Measurements from ENCODE around the gene TPM4.

Gene TPM4

DNA sequence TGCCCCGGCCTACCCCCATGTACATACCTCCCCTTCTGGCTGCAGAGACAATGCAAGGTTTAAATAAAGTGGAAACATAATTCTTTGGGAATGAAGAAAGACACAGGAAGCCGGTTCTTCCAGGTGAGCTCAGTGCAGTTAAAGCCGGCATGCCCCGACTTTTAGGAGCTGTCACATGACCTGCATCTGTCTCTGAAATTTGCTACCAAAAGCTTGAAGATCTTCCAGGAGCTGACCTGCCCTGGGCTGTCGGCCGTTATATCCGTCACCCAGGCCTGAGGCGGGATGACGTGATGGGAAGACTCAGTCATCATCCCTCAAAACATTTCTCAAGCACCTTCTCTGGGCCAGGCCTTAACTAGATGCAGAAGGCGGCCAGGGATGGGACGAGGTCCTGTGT, 45.7 kb downstream of the TPM4 start:
- no peak overlapping the region for H3K4me3 ChIP-seq (ENCODE audit: low read depth, low read length)
- TF ChIP-seq, protein P1, sequence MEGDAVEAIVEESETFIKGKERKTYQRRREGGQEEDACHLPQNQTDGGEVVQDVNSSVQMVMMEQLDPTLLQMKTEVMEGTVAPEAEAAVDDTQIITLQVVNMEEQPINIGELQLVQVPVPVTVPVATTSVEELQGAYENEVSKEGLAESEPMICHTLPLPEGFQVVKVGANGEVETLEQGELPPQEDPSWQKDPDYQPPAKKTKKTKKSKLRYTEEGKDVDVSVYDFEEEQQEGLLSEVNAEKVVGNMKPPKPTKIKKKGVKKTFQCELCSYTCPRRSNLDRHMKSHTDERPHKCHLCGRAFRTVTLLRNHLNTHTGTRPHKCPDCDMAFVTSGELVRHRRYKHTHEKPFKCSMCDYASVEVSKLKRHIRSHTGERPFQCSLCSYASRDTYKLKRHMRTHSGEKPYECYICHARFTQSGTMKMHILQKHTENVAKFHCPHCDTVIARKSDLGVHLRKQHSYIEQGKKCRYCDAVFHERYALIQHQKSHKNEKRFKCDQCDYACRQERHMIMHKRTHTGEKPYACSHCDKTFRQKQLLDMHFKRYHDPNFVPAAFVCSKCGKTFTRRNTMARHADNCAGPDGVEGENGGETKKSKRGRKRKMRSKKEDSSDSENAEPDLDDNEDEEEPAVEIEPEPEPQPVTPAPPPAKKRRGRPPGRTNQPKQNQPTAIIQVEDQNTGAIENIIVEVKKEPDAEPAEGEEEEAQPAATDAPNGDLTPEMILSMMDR (IDR thresholded peaks at IDR 0.05; ENCODE audit: low read depth, low read length, missing control alignments): no peak
- in situ Hi-C loops (cut with HindIII; ENCODE audit: low sequenced_read_pairs): no loop called here
- DNase-seq (ENCODE audit: low read depth): no peak

DNA sequence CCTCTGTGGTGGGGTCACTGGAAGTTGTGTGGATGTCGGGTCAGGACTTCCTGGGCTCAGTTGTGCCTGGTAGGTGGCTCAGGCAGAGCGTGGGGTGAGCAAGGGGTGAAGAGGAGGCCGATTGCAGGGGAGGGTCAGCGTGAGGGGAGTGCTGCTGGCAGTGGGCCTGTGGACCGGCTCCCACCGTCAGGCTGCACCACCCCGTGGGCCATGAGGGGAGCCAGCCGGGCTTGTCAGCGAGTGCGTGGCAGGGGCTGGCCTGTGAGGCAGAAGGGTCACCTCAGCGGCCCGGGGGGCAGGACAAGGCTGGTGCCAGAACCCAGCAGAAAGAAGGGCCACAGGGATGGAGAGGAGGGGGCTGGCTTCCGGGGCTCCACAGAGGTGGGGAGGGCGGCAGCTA, 48.7 kb downstream of the TPM4 start:
- in situ Hi-C loops (cut with HindIII; ENCODE audit: low sequenced_read_pairs): loop anchor here (5.0 kb wide), 1 partner anchor 247 kb away; no protein-coding TSS in a partner anchor
- H3K4me3 ChIP-seq (ENCODE audit: low read depth, low read length): no peak overlapping the region
- TF ChIP-seq, protein P1 (IDR thresholded peaks at IDR 0.05; ENCODE audit: low read depth, low read length, missing control alignments): no peak
- no peak for DNase-seq (ENCODE audit: low read depth)

DNA sequence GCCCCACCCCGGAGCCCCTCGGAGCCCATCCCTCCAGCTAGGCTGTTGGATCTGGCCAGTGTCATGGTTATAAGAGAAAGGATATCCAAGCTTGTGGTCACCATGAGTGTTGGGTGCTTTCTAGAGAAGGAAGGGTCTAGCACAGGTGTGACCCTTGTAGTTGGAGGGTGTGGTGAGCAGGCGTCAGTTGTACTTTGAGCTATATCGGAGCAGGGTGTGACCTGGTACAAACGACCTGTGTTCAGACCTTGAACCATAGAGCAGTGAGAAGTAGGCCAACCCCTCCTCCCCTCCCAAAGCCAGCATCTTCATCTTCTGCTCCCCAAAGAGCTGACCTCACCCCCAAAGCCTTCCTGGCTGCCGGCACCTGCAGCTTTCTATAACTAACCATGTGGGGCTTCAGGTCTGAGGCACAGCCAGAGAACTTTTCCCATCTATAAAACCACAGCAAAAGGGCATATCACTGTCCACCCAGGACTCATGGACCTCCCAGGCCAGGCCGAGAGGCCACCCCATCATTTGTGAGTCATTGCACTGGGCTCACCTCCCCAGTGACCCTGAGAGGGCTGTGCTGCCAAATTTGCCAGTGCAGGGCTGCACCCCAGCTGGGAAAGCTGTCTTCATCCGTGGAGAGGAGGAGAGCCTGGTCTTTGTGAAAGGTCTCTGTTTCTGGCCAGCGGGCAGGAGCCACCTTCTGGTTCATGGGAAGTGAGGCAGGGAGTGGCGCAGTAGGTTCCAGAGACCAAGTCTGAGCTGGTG, 49.6 kb downstream of the TPM4 start:
- in situ Hi-C loops (cut with HindIII; ENCODE audit: low sequenced_read_pairs): loop anchor here (5.0 kb wide), 1 partner anchor 246 kb away; no protein-coding TSS in a partner anchor
- TF ChIP-seq, protein P1 (IDR thresholded peaks at IDR 0.05; ENCODE audit: low read depth, low read length, missing control alignments): no peak
- no peak for DNase-seq (ENCODE audit: low read depth)
- no peak overlapping the region for H3K4me3 ChIP-seq (ENCODE audit: low read depth, low read length)

DNA sequence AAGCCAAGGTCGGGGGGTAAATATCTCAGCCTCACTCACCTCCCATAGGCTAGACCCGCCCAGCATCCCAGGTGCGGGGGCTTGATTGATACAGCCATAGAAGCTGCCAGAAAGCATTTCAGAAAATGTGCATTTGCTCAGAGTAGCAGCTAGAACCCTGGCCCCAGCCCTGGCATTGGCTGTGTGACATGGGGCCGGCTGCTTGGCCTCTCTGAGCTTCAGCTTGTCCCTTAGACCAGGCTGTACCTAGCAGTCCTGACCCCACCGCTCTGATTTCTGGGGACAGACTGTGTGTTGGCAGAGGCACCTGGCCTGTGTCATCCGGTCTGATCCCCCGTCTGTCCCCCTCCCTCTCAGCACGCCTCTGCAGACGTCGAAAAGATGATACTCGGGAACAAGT, 50.8 kb downstream of the TPM4 start:
- no peak for DNase-seq (ENCODE audit: low read depth)
- in situ Hi-C loops (cut with HindIII; ENCODE audit: low sequenced_read_pairs): loop anchor here (5.0 kb wide), 1 partner anchor 245 kb away; no protein-coding TSS in a partner anchor
- TF ChIP-seq, protein P1 (IDR thresholded peaks at IDR 0.05; ENCODE audit: low read depth, low read length, missing control alignments): no peak
- H3K4me3 ChIP-seq (ENCODE audit: low read depth, low read length): no peak overlapping the region

DNA sequence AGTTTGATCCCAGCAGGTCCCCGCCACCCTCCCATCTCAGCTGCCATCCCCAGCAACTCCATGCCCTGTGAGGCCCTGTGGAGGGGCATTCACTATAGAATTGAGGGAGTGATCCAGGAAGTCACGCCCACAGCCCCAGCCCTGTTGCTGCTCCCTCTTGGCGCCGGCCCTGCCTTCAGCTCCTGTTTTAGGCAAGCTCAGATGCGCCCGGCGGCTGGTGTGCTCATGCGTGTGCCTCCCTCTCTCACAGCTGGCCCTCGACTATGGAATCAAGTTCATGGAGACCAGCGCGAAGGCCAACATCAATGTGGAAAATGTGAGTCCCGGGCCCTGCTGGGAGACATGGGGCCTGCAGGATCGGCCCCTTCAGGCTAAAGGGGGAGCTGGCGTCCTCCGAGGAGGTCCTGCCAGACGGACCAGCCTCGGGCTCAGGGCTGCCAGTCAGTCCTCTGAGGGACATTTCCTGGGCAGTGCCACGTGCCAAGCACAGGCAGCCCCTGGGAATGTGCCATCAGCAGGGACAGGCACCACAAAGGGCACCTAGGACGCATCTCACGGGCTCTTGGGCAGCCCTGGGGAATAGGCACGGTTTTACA, 51.6 kb downstream of the TPM4 start:
- no peak overlapping the region for H3K4me3 ChIP-seq (ENCODE audit: low read depth, low read length)
- in situ Hi-C loops (cut with HindIII; ENCODE audit: low sequenced_read_pairs): loop anchor here (5.0 kb wide), 1 partner anchor 244 kb away; no protein-coding TSS in a partner anchor
- DNase-seq (ENCODE audit: low read depth): no peak
- TF ChIP-seq, protein P1 (IDR thresholded peaks at IDR 0.05; ENCODE audit: low read depth, low read length, missing control alignments): no peak

GRCh38 chr19:16131648-16132047, 55.4 kb downstream of the TPM4 start:
- TF ChIP-seq, protein P1 (IDR thresholded peaks at IDR 0.05; ENCODE audit: low read depth, low read length, missing control alignments): no peak
- in situ Hi-C loops (cut with HindIII; ENCODE audit: low sequenced_read_pairs): no loop called here

More at GRCh38 chr19:16131648-16132047, 55.4 kb downstream of the TPM4 start:
- no peak for DNase-seq (ENCODE audit: low read depth)
- no peak overlapping the region for H3K4me3 ChIP-seq (ENCODE audit: low read depth, low read length)
